Mucosa of descending colon (tissue), 3 donors: ENCODE data around the gene BBX. TPM values are rescaled to one million over a fixed set of nuclear protein-coding genes. Genes with fewer than 3 reads are reported as not detected.

Experiments used
- ATAC-seq: fragments of 200-7000 bp; cut with Tn5 transposase; one replicate; pipeline ENCODE4 v1.9.1; 2020; ENCODE audit warnings: mild to moderate bottlenecking, moderate library complexity
- DNase-seq, 3 donors: peaks; one replicate each; pipeline ENCODE4 v3.0.0-alpha.2; 2020
- H3K36me3 ChIP-seq: fragments of 200-600 bp; one replicate; pipeline ENCODE4 v1.8.0; 2021; ENCODE audit warnings: low read depth, mild to moderate bottlenecking
- H3K4me1 ChIP-seq: fragments of 200-600 bp; one replicate; pipeline ENCODE4 v1.8.0; 2021; ENCODE audit warnings: low read depth, mild to moderate bottlenecking
- H3K4me3 ChIP-seq: fragments of 200-600 bp; one replicate; pipeline ENCODE4 v1.8.0; 2021; ENCODE audit warnings: mild to moderate bottlenecking
- H3K9me3 ChIP-seq: fragments of 200-600 bp; one replicate; pipeline ENCODE4 v1.8.0; 2021; ENCODE audit warnings: mild to moderate bottlenecking
- intact Hi-C, 2 donors: fragments of 100-400 bp; cut with DNase I in 1 of 2; cut with micrococcal nuclease in 1 of 2; formaldehyde crosslinking; loops; one replicate each; pipeline versions ENCODE4 v1.11.0 to v1.11.1; 2022; cut with DNase I, micrococcal nuclease
- total RNA-seq, 3 donors: library from RNA; stranded (reverse); fragmentation: NEBNext Ultra II Directional in 2 of 3; extraction: Animal tissue kit (Norgen Biotek cat#: 25700) in 2 of 3; gene quantifications; one replicate each; pipeline versions ENCODE4 v1.2.1 to v1.2.4, GENCODE V29; 2021 to 2023
- TF ChIP-seq, protein P1 (sequence below): fragments of 200-600 bp; IDR thresholded peaks from one replicate; pipeline ENCODE4 v1.8.0; 2022; ENCODE audit warnings: antibody characterized with exemption, mild to moderate bottlenecking
- donor health status: DM: no; HTN: no; CAD: no; lungs with moderate emphysema.
- donor health status: DM: no; HTN: no; CAD: no.
- donor health status: DM: no; HTN: yes; CAD: no.

BBX gene
- total RNA-seq, 3 donors from 2014 or later: 24.4 to 69.9 (median 26.0) TPM

DNA sequence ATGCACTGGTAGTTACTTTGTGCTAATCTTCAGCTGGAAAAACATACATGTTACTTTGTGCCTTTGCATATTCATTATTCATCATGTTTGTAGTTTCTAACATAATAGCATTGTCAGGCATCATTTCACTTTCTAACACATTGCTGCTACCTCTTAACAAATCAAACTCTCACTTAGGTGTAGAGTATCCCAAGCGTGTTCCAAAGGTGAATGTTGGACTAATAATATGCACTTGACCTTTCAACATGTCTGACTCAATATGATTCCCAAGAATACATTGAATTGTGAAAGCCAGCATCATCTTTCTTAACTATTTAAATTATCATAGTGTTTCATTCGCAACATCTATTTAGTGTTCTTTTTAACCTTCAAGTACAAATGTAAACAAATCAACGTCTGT, 211.6 kb downstream of the BBX start:
- ATAC-seq (no peak), DNase-seq (no peak)
- H3K4me3 ChIP-seq: no peak overlapping the region
- TF ChIP-seq, protein P1, sequence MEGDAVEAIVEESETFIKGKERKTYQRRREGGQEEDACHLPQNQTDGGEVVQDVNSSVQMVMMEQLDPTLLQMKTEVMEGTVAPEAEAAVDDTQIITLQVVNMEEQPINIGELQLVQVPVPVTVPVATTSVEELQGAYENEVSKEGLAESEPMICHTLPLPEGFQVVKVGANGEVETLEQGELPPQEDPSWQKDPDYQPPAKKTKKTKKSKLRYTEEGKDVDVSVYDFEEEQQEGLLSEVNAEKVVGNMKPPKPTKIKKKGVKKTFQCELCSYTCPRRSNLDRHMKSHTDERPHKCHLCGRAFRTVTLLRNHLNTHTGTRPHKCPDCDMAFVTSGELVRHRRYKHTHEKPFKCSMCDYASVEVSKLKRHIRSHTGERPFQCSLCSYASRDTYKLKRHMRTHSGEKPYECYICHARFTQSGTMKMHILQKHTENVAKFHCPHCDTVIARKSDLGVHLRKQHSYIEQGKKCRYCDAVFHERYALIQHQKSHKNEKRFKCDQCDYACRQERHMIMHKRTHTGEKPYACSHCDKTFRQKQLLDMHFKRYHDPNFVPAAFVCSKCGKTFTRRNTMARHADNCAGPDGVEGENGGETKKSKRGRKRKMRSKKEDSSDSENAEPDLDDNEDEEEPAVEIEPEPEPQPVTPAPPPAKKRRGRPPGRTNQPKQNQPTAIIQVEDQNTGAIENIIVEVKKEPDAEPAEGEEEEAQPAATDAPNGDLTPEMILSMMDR: no peak
- no peaks in the 10 kb centered on the region for H3K9me3 ChIP-seq
- H3K36me3 ChIP-seq: no peaks in the 10 kb centered on the region
- intact Hi-C loops: no loop called here
- no peaks in the 10 kb centered on the region for H3K4me1 ChIP-seq

DNA sequence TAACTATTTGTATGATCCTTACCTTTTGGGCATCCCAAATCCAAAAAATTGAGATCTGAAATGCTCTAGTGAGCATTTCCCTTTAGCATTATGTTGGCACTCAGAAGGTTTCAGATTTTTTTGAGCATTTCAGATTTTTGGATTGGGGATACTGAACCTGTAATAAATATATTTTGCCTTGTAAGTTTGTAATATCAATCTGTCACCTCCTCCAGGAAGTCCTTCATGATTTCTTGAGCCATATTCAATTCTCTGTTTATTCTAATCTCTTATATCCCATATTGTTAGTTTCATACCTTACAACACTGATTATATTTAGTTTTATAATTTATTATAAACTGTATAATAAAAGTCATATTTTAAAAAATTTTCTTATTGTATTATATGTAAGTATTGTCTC, 215.2 kb downstream of the BBX start:
- intact Hi-C loops: no loop called here
- no peak overlapping the region for H3K4me3 ChIP-seq
- ATAC-seq (no peak), DNase-seq (no peak)
- H3K36me3 ChIP-seq: no peaks in the 10 kb centered on the region
- H3K4me1 ChIP-seq: no peaks in the 10 kb centered on the region
- no peaks in the 10 kb centered on the region for H3K9me3 ChIP-seq
- TF ChIP-seq, protein P1: no peak

DNA sequence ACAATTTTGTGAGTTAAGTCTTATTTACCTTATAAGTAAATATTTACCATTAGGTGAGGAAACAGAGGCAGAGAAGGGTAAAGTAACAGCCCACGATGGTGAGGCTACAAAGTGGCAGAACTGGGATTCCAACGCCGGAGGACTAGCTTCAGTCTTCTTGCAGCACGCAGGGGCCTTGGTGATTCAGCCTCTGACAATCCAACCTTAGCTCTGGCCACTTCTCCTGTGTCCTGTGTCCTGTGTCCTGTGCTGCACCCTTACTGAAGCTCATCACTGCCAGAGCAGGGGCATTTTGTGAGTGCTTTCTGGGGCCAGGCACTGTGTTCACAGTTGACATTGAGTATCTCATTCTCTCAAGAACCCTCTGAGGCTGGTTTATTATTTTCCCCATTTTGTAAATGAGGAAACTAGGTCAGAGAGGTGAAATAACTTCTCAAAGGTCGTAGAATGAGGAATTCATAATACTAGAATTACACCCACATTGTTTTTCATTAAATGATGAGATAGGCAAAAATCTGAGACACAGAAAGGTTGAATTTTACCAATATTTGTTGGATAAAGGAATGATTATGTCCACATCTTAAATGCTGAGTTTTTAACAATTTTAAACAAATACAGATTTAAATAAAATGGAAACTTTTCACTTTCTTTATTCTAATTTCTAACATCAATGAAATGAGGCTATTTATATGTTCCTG, 215.9 kb downstream of the BBX start:
- ATAC-seq: no peak
- Histone ChIP-seq H3K36me3 (no peaks in the 10 kb centered on the region), H3K4me3 (no peak overlapping the region), H3K9me3 (no peaks in the 10 kb centered on the region), H3K4me1 (no peaks in the 10 kb centered on the region)
- DNase-seq: no peak
- intact Hi-C loops: no loop called here
- TF ChIP-seq, protein P1: no peak

DNA sequence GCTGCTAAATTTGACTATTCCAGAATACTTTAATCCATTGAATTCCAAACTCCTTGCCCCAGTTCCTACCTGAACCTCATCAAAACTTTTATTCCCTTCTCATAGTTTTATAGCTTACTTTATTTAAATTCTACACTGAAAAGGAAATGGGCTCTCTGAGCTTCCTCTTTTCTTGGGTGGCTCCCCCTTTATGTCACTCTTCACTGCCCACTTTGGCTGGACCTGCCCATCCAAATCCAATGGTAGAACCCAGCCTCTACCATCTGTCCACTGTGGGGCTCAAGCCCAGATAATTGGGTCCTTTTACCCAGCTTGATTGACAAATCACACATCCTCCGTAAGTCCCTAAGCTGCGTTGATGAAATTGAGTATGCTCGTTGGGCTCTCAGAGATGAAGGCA, 216.5 kb downstream of the BBX start:
- intact Hi-C loops: no loop called here
- no peaks in the 10 kb centered on the region for H3K36me3 ChIP-seq
- no peaks in the 10 kb centered on the region for H3K4me1 ChIP-seq
- DNase-seq (no peak), ATAC-seq (no peak)
- H3K9me3 ChIP-seq: no peaks in the 10 kb centered on the region
- TF ChIP-seq, protein P1: no peak
- H3K4me3 ChIP-seq: no peak overlapping the region

DNA sequence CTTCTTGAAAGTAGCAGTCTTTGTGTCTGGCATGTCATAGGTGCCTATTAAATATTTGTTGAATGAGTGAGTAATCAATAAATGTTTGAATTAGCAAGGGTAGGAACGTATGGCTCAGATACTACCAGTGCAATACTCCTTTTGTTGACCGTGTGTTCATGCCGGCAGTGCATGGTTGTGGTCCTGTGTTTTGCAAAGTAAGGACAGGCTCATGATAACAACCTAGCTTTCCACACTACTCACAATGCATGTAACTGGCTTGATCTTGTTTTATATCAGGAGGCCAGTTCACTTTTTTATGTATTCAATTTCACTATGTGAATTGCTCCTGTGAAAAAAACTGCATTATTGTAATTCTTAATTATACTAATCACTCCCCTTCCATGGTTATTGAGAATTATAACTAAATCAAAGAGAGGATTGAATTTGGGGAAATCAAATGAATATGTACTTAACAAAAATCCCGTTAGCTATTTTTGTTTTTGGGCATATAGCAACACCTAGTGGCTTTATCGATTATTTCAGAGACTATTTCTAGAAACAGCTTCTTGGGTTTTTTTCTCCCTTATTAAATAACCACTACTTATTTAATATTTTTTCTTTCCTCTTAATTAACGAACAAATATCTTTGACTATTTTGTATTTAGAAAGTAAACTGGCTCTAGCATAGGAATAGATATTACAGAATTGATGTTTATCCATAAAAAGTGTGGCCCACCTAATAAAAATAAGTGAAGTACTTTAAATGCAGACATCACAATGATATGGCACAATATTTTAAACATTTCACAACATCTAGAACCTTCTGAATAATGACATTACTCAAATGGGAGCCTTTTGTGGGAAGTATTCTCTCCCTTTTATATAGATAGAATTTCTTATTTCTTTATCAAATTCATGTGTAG, 218.5 kb downstream of the BBX start:
- no peaks in the 10 kb centered on the region for H3K36me3 ChIP-seq
- ATAC-seq (no peak), DNase-seq (no peak)
- H3K4me1 ChIP-seq: no peaks in the 10 kb centered on the region
- H3K9me3 ChIP-seq: no peaks in the 10 kb centered on the region
- no peak overlapping the region for H3K4me3 ChIP-seq
- intact Hi-C loops: loop anchor here in 1 of 2 donors (5.0 kb wide), 1 partner anchor 64 kb away; no protein-coding TSS in a partner anchor
- TF ChIP-seq, protein P1: no peak
